Measurements from ENCODE around the gene THAP9.
"Not testable (repeated sequence)": the region's sequence is repeated elsewhere in the genome, so short reads cannot be mapped to it uniquely, and the experiment has no call there.

- not testable (repeated sequence) for TF ChIP-seq POLR2A, CTCF (IDR thresholded peaks at IDR 0.05)
Observed at GRCh38 chr4:82860487-82860886, 40.0 kb upstream of the THAP9 start.
